ENCODE results near the gene EIF4E1B. TPM values are rescaled to one million over a fixed set of nuclear protein-coding genes. Genes with fewer than 3 reads are reported as not detected.
"Not testable (repeated sequence)": the region's sequence is repeated elsewhere in the genome, so short reads cannot be mapped to it uniquely, and the experiment has no call there.

EIF4E1B gene
- total RNA-seq, 1 donor from 2014 or later, result not detected

GRCh38 chr5:176589039-176589769, 41.3 kb upstream of the EIF4E1B start:
- no peaks in the 10 kb centered on the region for H3K4me1 ChIP-seq
- no peak for DNase-seq
- no peaks in the 10 kb centered on the region for H3K36me3 ChIP-seq
- intact Hi-C loops (cut with micrococcal nuclease), result loop anchor here (5.0 kb wide), 1 partner anchor 167 kb away; no protein-coding TSS in a partner anchor
- TF ChIP-seq CTCF (IDR thresholded peaks at IDR 0.05; ENCODE audit: borderline replicate concordance), result no peak
- peaks cover 23% of the 10 kb centered on the region for H3K9me3 ChIP-seq (replicated peaks)
- no peak overlapping the region for H3K27ac ChIP-seq (replicated peaks)
- H3K27me3 ChIP-seq (ENCODE audit: low read depth), result peaks cover 16% of the 10 kb centered on the region
- no peak overlapping the region for H3K4me3 ChIP-seq

- intact Hi-C loops (cut with micrococcal nuclease), result no loop called here
- Histone ChIP-seq H3K36me3 (no peaks in the 10 kb centered on the region), H3K9me3 (replicated peaks) (peaks cover 14% of the 10 kb centered on the region), H3K27me3 (ENCODE audit: low read depth) (peaks cover 21% of the 10 kb centered on the region), H3K4me1 (no peaks in the 10 kb centered on the region), H3K27ac (replicated peaks) (no peak overlapping the region), H3K4me3 (no peak overlapping the region)
- DNase-seq, result no peak
- TF ChIP-seq CTCF (IDR thresholded peaks at IDR 0.05; ENCODE audit: borderline replicate concordance), result no peak
These were observed 40.3 kb upstream of the EIF4E1B start for GRCh38 chr5:176590035-176590717.

- H3K4me1 ChIP-seq; DNase-seq; H3K27ac ChIP-seq (replicated peaks); H3K36me3 ChIP-seq; intact Hi-C loops (cut with micrococcal nuclease); H3K4me3 ChIP-seq; H3K9me3 ChIP-seq (replicated peaks): not testable (repeated sequence)
- H3K27me3 ChIP-seq (ENCODE audit: low read depth), result peaks cover 35% of the 10 kb centered on the region
These were observed 38.8 kb upstream of the EIF4E1B start for GRCh38 chr5:176591667-176592066.

DNA sequence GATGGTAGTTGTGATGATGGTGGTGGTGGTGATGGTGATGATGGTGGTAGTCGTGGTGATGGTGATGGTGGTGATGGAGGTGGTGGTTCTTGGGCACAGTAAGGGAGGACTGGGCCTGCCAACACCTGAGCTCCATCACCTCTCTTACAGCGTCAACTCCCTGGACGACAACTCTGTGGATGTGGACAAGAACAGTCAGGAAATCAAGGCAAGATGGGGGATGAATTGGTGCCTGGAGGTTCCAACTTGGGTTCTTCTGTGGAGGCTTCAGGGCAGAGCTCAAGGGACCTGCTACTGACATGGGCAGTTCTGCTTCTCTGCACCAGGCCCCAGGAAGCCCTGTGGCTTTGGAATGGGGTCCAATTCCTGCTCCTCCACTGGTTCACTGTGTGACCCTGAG, 37.9 kb upstream of the EIF4E1B start:
- DNase-seq, result no peak
- no peak overlapping the region for H3K4me3 ChIP-seq
- H3K9me3 ChIP-seq (replicated peaks), result no peaks in the 10 kb centered on the region
- no peaks in the 10 kb centered on the region for H3K36me3 ChIP-seq
- peaks cover 39% of the 10 kb centered on the region for H3K27me3 ChIP-seq (ENCODE audit: low read depth)
- TF ChIP-seq CTCF (IDR thresholded peaks at IDR 0.05; ENCODE audit: borderline replicate concordance), result no peak
- H3K4me1 ChIP-seq, result peaks cover 9% of the 10 kb centered on the region
- no peak overlapping the region for H3K27ac ChIP-seq (replicated peaks)
- intact Hi-C loops (cut with micrococcal nuclease), result no loop called here

DNA sequence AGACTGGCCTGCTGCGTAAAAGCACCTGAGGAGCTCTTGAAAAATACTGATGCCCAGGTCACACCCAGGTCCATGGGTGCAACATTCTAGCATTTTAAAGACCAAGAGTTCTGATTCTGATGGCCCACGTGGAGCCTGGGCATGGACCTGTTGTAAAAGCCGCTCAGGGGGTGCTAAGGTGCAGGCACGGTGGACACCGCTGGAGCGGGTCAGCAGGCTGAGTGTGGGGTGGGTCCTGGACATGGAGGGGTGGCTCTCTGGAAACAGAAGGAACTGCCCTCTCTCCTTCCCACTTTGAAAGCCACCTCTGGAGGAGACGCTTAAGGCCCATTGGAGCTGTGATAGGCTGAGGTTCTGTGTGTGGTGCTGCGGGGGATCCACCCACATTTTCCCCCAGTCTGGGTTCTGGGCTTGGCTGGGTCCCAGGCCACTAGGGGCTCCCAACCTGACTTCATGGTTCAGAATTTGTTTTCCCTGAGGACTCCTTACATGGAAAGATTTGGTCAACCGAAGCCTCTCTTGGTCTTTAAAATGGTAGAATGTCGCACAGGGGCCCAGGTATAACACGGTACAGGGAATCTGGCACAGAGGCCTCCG, 37.1 kb upstream of the EIF4E1B start:
- Histone ChIP-seq H3K4me1 (peaks cover 9% of the 10 kb centered on the region), H3K9me3 (replicated peaks) (no peaks in the 10 kb centered on the region), H3K27me3 (ENCODE audit: low read depth) (peaks cover 46% of the 10 kb centered on the region), H3K36me3 (no peaks in the 10 kb centered on the region), H3K27ac (replicated peaks) (no peak overlapping the region), H3K4me3 (no peak overlapping the region)
- no peak for DNase-seq
- TF ChIP-seq CTCF (IDR thresholded peaks at IDR 0.05; ENCODE audit: borderline replicate concordance), result no peak
- intact Hi-C loops (cut with micrococcal nuclease), result no loop called here

DNA sequence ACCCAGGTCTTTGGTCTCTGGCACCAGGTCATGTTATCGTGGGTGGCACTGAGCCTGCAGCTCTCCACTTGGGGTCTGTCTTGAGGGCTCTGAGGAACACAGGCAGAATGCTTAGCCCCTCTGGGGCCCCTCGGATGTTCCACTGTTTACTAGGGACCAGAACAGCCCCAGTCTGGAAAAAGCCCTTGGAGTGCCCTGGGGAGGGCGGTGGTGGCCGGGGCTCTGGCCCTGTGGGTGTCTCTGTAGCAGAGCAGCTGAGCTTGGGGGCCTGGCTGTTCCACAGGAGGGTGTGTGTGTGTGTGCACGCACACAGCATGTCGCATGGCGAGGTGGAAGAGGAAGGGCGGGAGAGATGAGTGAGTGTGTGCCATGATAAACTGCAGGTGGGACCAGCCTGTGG, 35.9 kb upstream of the EIF4E1B start:
- DNase-seq, result no peak
- H3K36me3 ChIP-seq, result no peaks in the 10 kb centered on the region
- no peak for TF ChIP-seq CTCF (IDR thresholded peaks at IDR 0.05; ENCODE audit: borderline replicate concordance)
- H3K9me3 ChIP-seq (replicated peaks), result no peaks in the 10 kb centered on the region
- no peak overlapping the region for H3K27ac ChIP-seq (replicated peaks)
- intact Hi-C loops (cut with micrococcal nuclease), result no loop called here
- no peak overlapping the region for H3K4me3 ChIP-seq
- H3K27me3 ChIP-seq (ENCODE audit: low read depth), result peaks cover 58% of the 10 kb centered on the region
- H3K4me1 ChIP-seq, result peaks cover 9% of the 10 kb centered on the region

Data from left ventricle myocardium inferior (tissue), 1 donor.